Mesenchymal stem cell (in vitro differentiated cells and primary cell): Measurements from ENCODE around the gene TBC1D16.

Experiments
- DNase-seq: peaks from one replicate; pipeline ENCODE4 v3.0.0-alpha.2; 2013
- H2AFZ ChIP-seq: one replicate; pipeline ENCODE4 v1.6.1; 2013; ENCODE audit warnings: low read depth, mild to moderate bottlenecking, control low read depth, inconsistent platforms, low read length, moderate library complexity
- H2AK5ac ChIP-seq: 2 replicates; pipeline ENCODE4 v1.6.1; 2013; ENCODE audit warnings: low read length, moderate library complexity, mild to moderate bottlenecking, inconsistent platforms; ENCODE audit not compliant: severe bottlenecking
- H2BK120ac ChIP-seq: one replicate; pipeline ENCODE4 v1.6.1; 2013; ENCODE audit warnings: low read depth, mild to moderate bottlenecking, inconsistent platforms, low read length, moderate library complexity
- H2BK12ac ChIP-seq, 2 experiments: one replicate each; pipeline ENCODE4 v1.6.1; 2013; ENCODE audit warnings: inconsistent platforms in 2 of 2, low read length in 2 of 2, mild to moderate bottlenecking in 2 of 2, moderate library complexity in 2 of 2, control low read depth in 1 of 2
- H2BK15ac ChIP-seq: one replicate; pipeline ENCODE4 v1.6.1; 2013; ENCODE audit warnings: mild to moderate bottlenecking, low read depth, inconsistent platforms; ENCODE audit not compliant: poor library complexity, severe bottlenecking
- H2BK5ac ChIP-seq: 2 replicates; pipeline ENCODE4 v1.6.1; 2013; ENCODE audit warnings: low read depth, mild to moderate bottlenecking, low read length, control low read depth, inconsistent platforms; ENCODE audit not compliant: poor library complexity, severe bottlenecking
- H3K14ac ChIP-seq, 2 experiments: one replicate each; pipeline ENCODE4 v1.6.1; 2013; ENCODE audit warnings: inconsistent platforms in 2 of 2, low read length in 2 of 2, control low read depth in 1 of 2, mild to moderate bottlenecking in 1 of 2, moderate library complexity in 1 of 2
- H3K18ac ChIP-seq, 2 experiments: one replicate each; pipeline ENCODE4 v1.6.1; 2013; ENCODE audit warnings: inconsistent platforms in 2 of 2, low read length in 2 of 2, control low read depth in 1 of 2, low read depth in 1 of 2, mild to moderate bottlenecking in 1 of 2
- H3K23ac ChIP-seq, 2 experiments: one replicate each; pipeline ENCODE4 v1.6.1; 2013; ENCODE audit warnings: inconsistent platforms in 2 of 2, low read length in 2 of 2, mild to moderate bottlenecking in 2 of 2, moderate library complexity in 2 of 2, control low read depth in 1 of 2
- H3K27ac ChIP-seq: 2 replicates; pipeline ENCODE4 v1.5.1; 2013; ENCODE audit warnings: mild to moderate bottlenecking, moderate library complexity, low read length, control low read depth, inconsistent platforms; ENCODE audit not compliant: poor library complexity, severe bottlenecking
- H3K27me3 ChIP-seq, 2 experiments: 2 replicates each; pipeline versions ENCODE4 v1.6.1 to v1.7.0; 2013; ENCODE audit warnings: low read length in 2 of 2, mild to moderate bottlenecking in 2 of 2, moderate library complexity in 2 of 2, control low read depth in 1 of 2, inconsistent platforms in 1 of 2; ENCODE audit not compliant: control insufficient read depth in 1 of 2, insufficient read depth in 1 of 2
- H3K36me3 ChIP-seq, 2 experiments: 2 replicates each; pipeline versions ENCODE4 v1.6.1 to v1.7.0; 2013; ENCODE audit warnings: low read length in 2 of 2, control low read depth in 1 of 2, inconsistent platforms in 1 of 2, low read depth in 1 of 2, mild to moderate bottlenecking in 1 of 2; ENCODE audit not compliant: insufficient read depth in 2 of 2, control insufficient read depth in 1 of 2
- H3K4ac ChIP-seq, 2 experiments: one replicate each; pipeline ENCODE4 v1.6.1; 2013; ENCODE audit warnings: inconsistent platforms in 2 of 2, low read length in 2 of 2, mild to moderate bottlenecking in 2 of 2, moderate library complexity in 2 of 2, control low read depth in 1 of 2, low read depth in 1 of 2
- H3K4me1 ChIP-seq: 2 replicates; pipeline ENCODE4 v1.6.1; 2013; ENCODE audit warnings: low read depth, low read length, control low read depth; ENCODE audit not compliant: control insufficient read depth, insufficient read depth
- H3K4me2 ChIP-seq: 2 replicates; pipeline ENCODE4 v1.6.1; 2013; ENCODE audit warnings: low read length, mild to moderate bottlenecking, inconsistent platforms; ENCODE audit not compliant: poor library complexity, severe bottlenecking
- H3K4me3 ChIP-seq, 2 experiments: 2 replicates each; pipeline versions ENCODE4 v1.5.1 to v1.7.0; 2013; ENCODE audit warnings: low read length in 2 of 2, mild to moderate bottlenecking in 2 of 2, control low read depth in 1 of 2, low read depth in 1 of 2; ENCODE audit not compliant: insufficient read depth in 1 of 2
- H3K79me1 ChIP-seq: replicated peaks from 2 replicates; pipeline ENCODE4 v1.6.1; 2013; ENCODE audit warnings: mild to moderate bottlenecking, control low read depth, low read length, inconsistent platforms; ENCODE audit not compliant: poor library complexity, severe bottlenecking
- H3K9ac ChIP-seq: 2 replicates; pipeline ENCODE4 v1.7.0; 2013; ENCODE audit warnings: mild to moderate bottlenecking, low read length, moderate library complexity
- H3K9me3 ChIP-seq: 2 replicates; pipeline ENCODE4 v1.7.0; 2013; ENCODE audit warnings: mild to moderate bottlenecking, low read length; ENCODE audit not compliant: control insufficient read depth
- H4K8ac ChIP-seq: one replicate; pipeline ENCODE4 v1.6.1; 2013; ENCODE audit warnings: inconsistent platforms, mild to moderate bottlenecking, low read length, moderate library complexity
- H4K91ac ChIP-seq: one replicate; pipeline ENCODE4 v1.6.1; 2013; ENCODE audit warnings: mild to moderate bottlenecking, low read length, inconsistent platforms
- WGBS: methylation state at CpG from one replicate; pipeline ENCODE4 v1.1.7; 2013; ENCODE audit warnings: mixed read lengths; 5-methylcytosine and 5-hydroxymethylcytosine counted together

TBC1D16 gene

DNA sequence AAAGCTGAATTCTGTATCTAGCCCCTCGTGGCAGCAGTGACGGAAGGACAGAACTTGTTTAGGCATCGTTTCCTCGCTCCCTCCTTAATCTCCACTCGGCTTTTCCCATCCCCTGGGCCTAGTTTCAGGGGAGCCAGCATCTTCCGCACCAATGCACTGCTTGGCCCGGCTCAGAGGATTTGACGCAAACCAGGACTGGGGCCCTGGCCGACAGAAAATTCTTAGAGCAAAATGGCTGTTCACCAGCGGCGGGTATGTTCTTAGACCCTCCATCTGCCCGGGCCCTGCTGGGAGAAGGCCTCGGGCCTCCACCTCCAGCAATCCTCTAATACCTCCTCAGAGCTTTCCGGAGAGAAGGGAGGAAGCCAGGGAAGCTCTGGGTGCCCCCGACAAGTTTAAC is 54.6 kb downstream of the TBC1D16 start:
- no peak overlapping the region for H3K27ac ChIP-seq
- no peak overlapping the region for H3K9ac ChIP-seq
- H3K23ac ChIP-seq, result no peak overlapping the region
- H4K8ac ChIP-seq, result no peak overlapping the region
- no peak overlapping the region for H2AK5ac ChIP-seq
- no peak overlapping the region for H3K4me3 ChIP-seq
- no peaks in the 10 kb centered on the region for H3K9me3 ChIP-seq
- no peak overlapping the region for H3K4ac ChIP-seq
- H3K4me1 ChIP-seq, result peaks cover 8% of the 10 kb centered on the region
- no peak overlapping the region for H2BK120ac ChIP-seq
- no peaks in the 10 kb centered on the region for H3K27me3 ChIP-seq
- no peak overlapping the region for H2BK5ac ChIP-seq
- H3K79me1 ChIP-seq, result peaks cover 59% of the 10 kb centered on the region
- no peak overlapping the region for H2BK12ac ChIP-seq
- 86% methylated on average over 14 of the region's 15 CpGs for WGBS
- H4K91ac ChIP-seq, result no peak overlapping the region
- H2AFZ ChIP-seq, result no peak overlapping the region
- no peak overlapping the region for H3K4me2 ChIP-seq
- H3K14ac ChIP-seq, result no peak overlapping the region
- H2BK15ac ChIP-seq, result no peak overlapping the region
- H3K36me3 ChIP-seq, result peaks cover 25 to 33% of the 10 kb centered on the region in 2 experiments
- no peak for DNase-seq
- no peak overlapping the region for H3K18ac ChIP-seq

DNA sequence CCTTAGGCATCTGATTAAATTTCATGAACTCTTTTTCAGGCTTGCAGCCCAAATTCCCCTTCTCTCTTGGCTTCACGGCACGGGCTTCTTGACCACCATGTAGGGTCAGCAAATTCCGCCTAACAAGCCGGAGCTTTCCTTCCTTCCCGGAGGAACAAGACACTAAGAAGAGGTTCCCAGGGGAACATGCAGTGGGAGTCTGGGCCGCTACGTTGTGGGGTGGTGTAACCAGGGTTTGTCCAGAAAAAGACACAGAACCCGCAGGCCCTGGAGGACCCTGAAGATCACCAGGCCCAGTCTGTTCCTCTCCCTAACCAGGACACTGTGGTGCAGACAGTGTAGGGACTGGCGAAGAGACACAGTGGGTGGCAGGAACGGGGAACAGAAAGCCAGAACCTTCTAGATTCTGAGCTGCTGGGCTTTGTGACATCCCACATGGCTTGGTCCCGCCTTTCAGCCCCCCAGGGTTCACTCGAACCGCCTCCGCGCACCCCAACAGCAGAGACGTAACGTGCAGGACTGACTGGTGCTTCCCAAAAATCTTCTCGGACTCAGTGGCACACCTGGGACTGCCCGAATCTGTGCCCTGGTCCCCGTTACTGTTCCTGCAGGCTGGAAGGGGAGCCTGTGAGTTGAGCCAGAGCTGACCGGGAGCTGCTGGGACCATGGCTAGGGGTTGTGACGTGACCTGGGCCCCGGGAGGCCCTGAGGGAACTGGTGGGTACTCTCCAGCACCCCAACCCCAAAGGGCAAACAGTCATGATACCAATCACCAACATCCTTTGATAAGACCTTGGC is 55.2 kb downstream of the TBC1D16 start:
- no peak overlapping the region for H3K27ac ChIP-seq
- H3K4me2 ChIP-seq, result no peak overlapping the region
- no peak overlapping the region for H2AFZ ChIP-seq
- H3K14ac ChIP-seq, result no peak overlapping the region
- DNase-seq, result no peak
- H3K18ac ChIP-seq, result no peak overlapping the region
- H3K23ac ChIP-seq, result no peak overlapping the region
- H3K4me3 ChIP-seq, result no peak overlapping the region
- 96% methylated on average over 23 of the region's 23 CpGs for WGBS
- H4K8ac ChIP-seq, result no peak overlapping the region
- peaks cover 7% of the 10 kb centered on the region for H3K4me1 ChIP-seq
- H2BK5ac ChIP-seq, result no peak overlapping the region
- H3K4ac ChIP-seq, result no peak overlapping the region
- no peak overlapping the region for H2BK15ac ChIP-seq
- no peaks in the 10 kb centered on the region for H3K9me3 ChIP-seq
- no peaks in the 10 kb centered on the region for H3K27me3 ChIP-seq
- no peak overlapping the region for H2AK5ac ChIP-seq
- no peak overlapping the region for H2BK120ac ChIP-seq
- H3K79me1 ChIP-seq, result peaks cover 56% of the 10 kb centered on the region
- H2BK12ac ChIP-seq, result no peak overlapping the region
- H3K9ac ChIP-seq, result no peak overlapping the region
- peak overlapping the region; percentile 47 for H4K91ac ChIP-seq
- H3K36me3 ChIP-seq, result peaks cover 29 to 39% of the 10 kb centered on the region in 2 experiments

DNA sequence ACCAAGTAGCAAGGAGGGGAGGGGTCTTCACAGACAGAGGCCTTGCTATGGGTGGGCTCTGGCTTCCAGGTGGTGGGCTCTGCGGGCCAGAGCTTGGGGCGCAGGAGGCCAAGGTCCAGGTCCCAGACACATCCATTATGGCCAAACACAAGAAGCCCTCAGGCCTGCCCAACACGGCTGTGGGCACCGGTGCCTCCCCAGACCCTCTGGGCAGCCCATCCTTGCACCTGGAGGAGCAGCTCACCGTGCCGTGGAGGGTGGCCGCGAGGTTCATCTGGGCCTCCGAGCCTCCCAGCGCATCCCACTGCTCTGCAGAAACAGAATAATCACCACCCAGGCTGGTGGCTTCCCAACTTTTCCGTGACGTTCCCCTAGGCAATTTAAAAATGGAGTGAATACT is 55.9 kb downstream of the TBC1D16 start:
- Histone ChIP-seq H3K4me3 (no peak overlapping the region), H3K14ac (no peak overlapping the region), H4K8ac (no peak overlapping the region), H3K27me3 (no peaks in the 10 kb centered on the region), H3K9me3 (no peaks in the 10 kb centered on the region), H3K4me2 (no peak overlapping the region), H3K79me1 (peaks cover 56% of the 10 kb centered on the region), H3K18ac (no peak overlapping the region), H4K91ac (no peak overlapping the region), H3K9ac (no peak overlapping the region), H3K4ac (no peak overlapping the region), H3K4me1 (peaks cover 7% of the 10 kb centered on the region), H2BK15ac (no peak overlapping the region), H3K36me3 (peaks cover 29 to 39% of the 10 kb centered on the region in 2 experiments), H2BK12ac (no peak overlapping the region), H3K23ac (no peak overlapping the region), H3K27ac (no peak overlapping the region), H2BK120ac (no peak overlapping the region), H2AFZ (no peak overlapping the region), H2AK5ac (no peak overlapping the region), H2BK5ac (no peak overlapping the region)
- 100% methylated on average over 10 of the region's 12 CpGs for WGBS
- DNase-seq, result no peak

DNA sequence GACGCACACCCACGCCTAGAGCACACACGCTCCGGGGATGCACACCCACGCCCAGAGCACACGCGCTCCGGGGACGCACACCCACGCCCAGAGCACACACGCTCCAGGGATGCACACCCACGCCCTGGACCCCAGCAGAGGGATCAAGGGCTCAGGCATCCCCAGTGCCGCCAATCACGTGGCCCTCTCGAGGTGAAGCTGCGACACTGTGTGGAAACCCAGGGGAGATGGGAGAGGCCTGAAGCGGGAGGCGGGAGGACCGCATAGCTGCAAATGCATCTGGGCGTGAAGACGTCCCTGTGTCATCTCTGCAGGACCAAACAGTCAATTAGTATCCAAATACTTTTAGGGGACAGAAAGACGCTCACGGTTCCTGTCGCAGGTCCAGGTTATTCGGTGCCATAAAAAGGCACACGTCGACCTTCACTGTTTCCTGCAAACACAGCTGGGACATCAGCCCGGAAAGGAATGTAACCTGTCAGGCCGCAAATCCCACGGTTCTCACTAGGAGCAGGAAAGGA is 56.4 kb downstream of the TBC1D16 start:
- 94% methylated on average over 28 of the region's 30 CpGs for WGBS
- H2AFZ ChIP-seq, result no peak overlapping the region
- peaks cover 59% of the 10 kb centered on the region for H3K79me1 ChIP-seq
- H3K27me3 ChIP-seq, result no peaks in the 10 kb centered on the region
- H4K8ac ChIP-seq, result no peak overlapping the region
- H3K36me3 ChIP-seq, result peaks cover 29 to 42% of the 10 kb centered on the region in 2 experiments
- H2BK5ac ChIP-seq, result no peak overlapping the region
- no peak overlapping the region for H3K4ac ChIP-seq
- no peak overlapping the region for H3K9ac ChIP-seq
- no peak overlapping the region for H3K4me3 ChIP-seq
- H4K91ac ChIP-seq, result no peak overlapping the region
- no peak for DNase-seq
- no peak overlapping the region for H2BK120ac ChIP-seq
- peaks cover 7% of the 10 kb centered on the region for H3K4me1 ChIP-seq
- H3K18ac ChIP-seq, result no peak overlapping the region
- no peak overlapping the region for H3K23ac ChIP-seq
- peak overlapping the region in 1 of 2 experiments; percentile 39 for H3K14ac ChIP-seq
- no peak overlapping the region for H2BK15ac ChIP-seq
- H2BK12ac ChIP-seq, result no peak overlapping the region
- no peak overlapping the region for H2AK5ac ChIP-seq
- no peaks in the 10 kb centered on the region for H3K9me3 ChIP-seq
- H3K27ac ChIP-seq, result no peak overlapping the region
- no peak overlapping the region for H3K4me2 ChIP-seq
